Measurements from ENCODE around the gene RNF130. TPM values are rescaled to one million over a fixed set of nuclear protein-coding genes. Genes with fewer than 3 reads are reported as not detected.

Gene RNF130
- polyA plus RNA-seq, 3 donors from 2014 or later: 24.8 to 42.8 (median 38.2) TPM

- Mint-ChIP-seq H3K36me3 (no peaks in the 10 kb centered on the region), H3K4me3 (peak overlapping the region; percentile 41 to 86 (median 68))
These were observed 162.3 kb downstream of the RNF130 start for GRCh38 chr5:179909224-179909623.

GRCh38 chr5:179908528-179908927, 163.0 kb downstream of the RNF130 start:
- H3K27me3 Mint-ChIP-seq (ENCODE audit: low read depth in 3 of 3): peaks cover 1 to 5% (median 3%) of the 10 kb centered on the region in 3 donors
- H3K36me3 Mint-ChIP-seq: peaks cover 2 to 3% (median 3%) of the 10 kb centered on the region in 3 donors
- peak overlapping the region; percentile 83 to 88 (median 86) for H3K4me3 Mint-ChIP-seq
- no peak for DNase-seq
- peak overlapping the region in 2 of 6 donors; percentile 48 to 85 for H3K27ac Mint-ChIP-seq
- no peaks in the 10 kb centered on the region for H3K9me3 Mint-ChIP-seq
- peaks cover 22 to 23% of the 10 kb centered on the region in 2 donors for H3K4me1 Mint-ChIP-seq

More at GRCh38 chr5:179909224-179909623, 162.3 kb downstream of the RNF130 start:
- Mint-ChIP-seq H3K27me3 (ENCODE audit: low read depth in 3 of 3) (peaks cover 1 to 5% (median 3%) of the 10 kb centered on the region in 3 donors), H3K4me1 (peaks cover 27 to 28% of the 10 kb centered on the region in 2 donors), H3K27ac (peak overlapping the region in 3 of 6 donors; percentile 17 to 67 (median 62)), H3K9me3 (no peaks in the 10 kb centered on the region)
- no peak for DNase-seq

GRCh38 chr5:179907556-179908324, 163.8 kb downstream of the RNF130 start, which contains the start of gene TBC1D9B:
Gene TBC1D9B (minus strand): TSS chr5:179907897. CDS start chr5:179907821, 76 bp downstream.
- DNase-seq: peak; percentile 69 to 79 (median 74)
- no peaks in the 10 kb centered on the region for H3K9me3 Mint-ChIP-seq
- peaks cover 3 to 4% (median 4%) of the 10 kb centered on the region in 3 donors for H3K36me3 Mint-ChIP-seq
- peak within 1 kb of the TSS in 5 of 6 donors; percentile 60 to 90 (median 85) for H3K27ac Mint-ChIP-seq
- peaks cover 1 to 5% (median 3%) of the 10 kb centered on the region in 3 donors for H3K27me3 Mint-ChIP-seq (ENCODE audit: low read depth in 3 of 3)
- peaks cover 22 to 23% of the 10 kb centered on the region in 2 donors for H3K4me1 Mint-ChIP-seq
- H3K4me3 Mint-ChIP-seq: peak within 1 kb of the TSS; percentile 85 to 88 (median 87)

GRCh38 chr5:179906795-179907555, 164.6 kb downstream of the RNF130 start:
- H3K4me1 Mint-ChIP-seq: peaks cover 21 to 23% of the 10 kb centered on the region in 2 donors
- DNase-seq: peak; percentile 13 to 18 (median 14)
- peak overlapping the region; percentile 81 to 87 (median 86) for H3K4me3 Mint-ChIP-seq
- no peaks in the 10 kb centered on the region for H3K9me3 Mint-ChIP-seq
- H3K27ac Mint-ChIP-seq: peak overlapping the region in 5 of 6 donors; percentile 68 to 86 (median 81)
- H3K27me3 Mint-ChIP-seq (ENCODE audit: low read depth in 3 of 3): peaks cover 1 to 5% (median 3%) of the 10 kb centered on the region in 3 donors
- H3K36me3 Mint-ChIP-seq: peaks cover 3 to 4% (median 4%) of the 10 kb centered on the region in 3 donors

GRCh38 chr5:179906294-179906794, 165.2 kb downstream of the RNF130 start:
- no peak for DNase-seq

GRCh38 chr5:179905161-179905560, 166.4 kb downstream of the RNF130 start:
- peak overlapping the region in 2 of 5 donors; percentile 10 to 19 for H3K4me3 Mint-ChIP-seq
- DNase-seq: no peak
- peaks cover 21 to 23% of the 10 kb centered on the region in 2 donors for H3K4me1 Mint-ChIP-seq
- H3K27me3 Mint-ChIP-seq (ENCODE audit: low read depth in 3 of 3): peaks cover 1 to 5% (median 3%) of the 10 kb centered on the region in 3 donors
- H3K9me3 Mint-ChIP-seq: no peaks in the 10 kb centered on the region
- peaks cover 3 to 4% (median 4%) of the 10 kb centered on the region in 3 donors for H3K36me3 Mint-ChIP-seq
- H3K27ac Mint-ChIP-seq: peak overlapping the region in 1 of 6 donors; percentile 42

More at GRCh38 chr5:179906294-179906794, 165.2 kb downstream of the RNF130 start:
- no peaks in the 10 kb centered on the region for H3K9me3 Mint-ChIP-seq
- peaks cover 1 to 5% (median 3%) of the 10 kb centered on the region in 3 donors for H3K27me3 Mint-ChIP-seq (ENCODE audit: low read depth in 3 of 3)
- H3K36me3 Mint-ChIP-seq: peaks cover 3 to 4% (median 4%) of the 10 kb centered on the region in 3 donors
- peak overlapping the region in 5 of 6 donors; percentile 29 to 90 (median 68) for H3K27ac Mint-ChIP-seq
- peaks cover 21 to 23% of the 10 kb centered on the region in 2 donors for H3K4me1 Mint-ChIP-seq
- peak overlapping the region; percentile 81 to 87 (median 86) for H3K4me3 Mint-ChIP-seq

Other genes starting within 250 kb of the RNF130 start
- 1 to 10 TPM; 3.4 to 6.2 (median 4.2) TPM for gene MRNIP, start 212.9 kb downstream of the RNF130 start, polyA plus RNA-seq
- gene TBC1D9B, start 163.9 kb downstream of the RNF130 start, polyA plus RNA-seq: 10 to 100 TPM; 11.7 to 50.8 (median 14.5) TPM
- not detected for gene RASGEF1C, start 137.5 kb upstream of the RNF130 start, polyA plus RNA-seq
- gene MAPK9, start 220.3 kb upstream of the RNF130 start, polyA plus RNA-seq: 10 to 100 TPM; 23.9 to 38.2 (median 27.6) TPM